Activated CD4-positive, alpha-beta T cell treated with anti-CD3 and anti-CD28 coated beads, Interleukin-2, Interleukin-6, amounts not matched to agents 100 ng/mL and 50 ng/mL, durations not matched to agents 16 hours and 8 hours (primary cell): ENCODE data around the gene OTX2.

Source experiments
- DNase-seq: peaks from one replicate; pipeline ENCODE4 v3.0.0-alpha.2; 2020

The OTX2 gene

DNA sequence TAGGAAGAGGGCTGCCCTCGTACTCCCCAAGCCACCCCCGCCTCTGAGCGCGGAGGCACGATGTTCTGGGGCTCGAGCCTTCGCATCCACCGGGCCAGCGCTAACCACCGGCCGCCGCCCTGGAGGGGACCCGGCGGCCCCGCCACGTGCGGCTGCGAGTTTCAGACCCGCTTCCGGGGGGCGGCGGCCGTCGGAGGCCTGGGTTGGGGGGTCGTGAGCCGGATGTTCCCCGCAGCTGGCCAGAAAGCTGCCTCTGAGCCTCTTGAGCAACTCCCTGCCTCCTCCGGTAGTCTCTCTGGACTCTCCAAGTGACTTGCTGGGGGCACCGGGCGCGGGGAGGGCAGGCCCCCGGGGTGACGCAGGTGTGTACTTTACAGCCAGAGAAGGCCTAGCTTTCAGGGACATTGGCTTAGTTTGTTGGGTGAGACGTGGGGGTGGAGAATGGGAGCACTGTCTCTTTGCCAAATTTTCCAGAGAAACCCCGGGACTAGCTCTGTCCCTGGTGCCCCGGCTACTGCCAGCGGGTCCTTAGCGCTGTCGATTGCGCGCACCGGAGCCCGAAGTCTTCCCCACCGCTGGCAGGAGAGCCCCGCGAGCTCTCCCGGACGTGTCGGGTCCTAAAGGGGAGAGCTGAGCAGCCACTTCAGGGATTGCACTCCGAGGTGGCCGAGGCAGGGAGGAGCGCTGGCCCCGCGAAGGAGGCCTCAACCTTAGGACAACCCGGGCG, 15.6 kb downstream of the OTX2 start:
- no peak for DNase-seq

DNA sequence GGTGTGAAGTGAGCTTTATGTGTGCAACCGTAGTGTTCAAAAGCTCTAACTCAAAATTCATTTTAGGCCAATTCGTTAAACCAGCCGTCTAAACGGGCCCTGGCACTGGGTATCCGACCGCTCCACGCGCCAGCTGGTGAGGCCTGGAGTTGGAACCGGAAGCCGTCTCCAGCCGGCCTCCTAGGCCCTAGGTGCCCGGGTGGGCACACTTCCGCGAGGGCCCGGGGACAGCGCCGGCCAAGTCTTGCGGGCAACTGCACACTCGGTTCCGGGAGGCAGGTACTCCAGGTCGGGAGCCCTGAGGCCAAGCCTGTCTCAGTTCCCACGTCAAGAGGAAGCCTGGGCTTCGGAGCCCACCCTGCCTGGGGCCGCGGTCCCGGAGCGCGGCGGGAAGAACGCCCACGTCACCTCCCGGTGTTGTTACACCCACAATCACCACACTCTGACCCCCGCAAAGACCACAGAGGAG, 16.2 kb downstream of the OTX2 start:
- no peak for DNase-seq

DNA sequence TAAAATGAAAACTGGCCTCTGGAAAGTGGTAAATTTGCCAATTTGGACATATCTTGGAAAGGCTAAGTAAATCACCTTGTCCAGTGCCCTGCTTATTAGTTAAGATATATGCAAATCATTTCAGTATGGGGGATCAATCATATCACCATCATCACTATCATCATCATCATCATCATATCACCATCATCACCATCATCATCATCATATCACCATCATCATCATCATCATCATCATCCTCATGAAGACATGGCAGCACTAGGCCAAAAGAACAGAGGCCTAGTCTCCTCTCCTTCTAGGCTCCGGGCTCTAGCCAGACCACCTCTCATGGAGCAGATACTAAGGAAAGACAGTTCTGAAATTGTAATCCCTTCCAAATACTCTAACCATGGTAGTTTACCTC, 20.3 kb downstream of the OTX2 start:
- DNase-seq = no peak

DNA sequence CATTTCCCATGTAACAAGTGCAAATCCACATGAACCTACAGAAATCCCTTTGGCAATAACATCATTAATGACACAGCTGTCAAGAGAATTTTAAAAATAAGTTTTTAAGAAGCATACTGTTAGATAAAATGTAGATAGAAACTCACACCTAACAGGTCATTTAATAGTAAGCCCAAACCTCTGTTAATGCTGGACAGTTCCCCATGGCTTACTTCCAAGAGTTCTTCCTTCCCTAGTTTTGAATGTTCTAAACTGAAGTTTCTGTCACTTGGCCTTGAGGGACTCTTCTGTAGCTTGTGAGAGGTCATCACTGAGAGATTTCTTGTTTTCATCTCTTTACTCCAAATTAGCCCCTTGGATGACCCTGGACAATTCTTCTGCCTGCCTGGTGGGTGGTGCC, 22.7 kb downstream of the OTX2 start:
- no peak for DNase-seq

DNA sequence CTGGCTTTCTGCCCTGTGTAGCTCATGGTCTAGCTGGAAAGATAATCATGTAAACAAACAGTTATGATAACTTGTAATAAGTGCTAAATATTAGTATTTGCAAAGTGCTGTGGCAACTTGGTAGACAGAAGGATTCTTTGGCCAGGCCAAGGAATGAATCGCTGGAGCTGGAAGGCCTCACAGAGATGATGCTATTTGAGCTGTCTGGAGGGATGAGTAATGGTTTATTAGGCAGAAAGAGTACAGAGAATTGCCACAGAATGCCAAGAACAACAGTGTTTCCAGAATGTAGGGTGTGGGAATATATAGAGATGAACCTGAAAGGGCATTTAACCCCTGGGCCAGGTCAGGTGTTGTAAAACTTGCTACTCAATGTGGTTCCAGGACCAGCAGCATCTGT, 27.6 kb downstream of the OTX2 start:
- no peak for DNase-seq

DNA sequence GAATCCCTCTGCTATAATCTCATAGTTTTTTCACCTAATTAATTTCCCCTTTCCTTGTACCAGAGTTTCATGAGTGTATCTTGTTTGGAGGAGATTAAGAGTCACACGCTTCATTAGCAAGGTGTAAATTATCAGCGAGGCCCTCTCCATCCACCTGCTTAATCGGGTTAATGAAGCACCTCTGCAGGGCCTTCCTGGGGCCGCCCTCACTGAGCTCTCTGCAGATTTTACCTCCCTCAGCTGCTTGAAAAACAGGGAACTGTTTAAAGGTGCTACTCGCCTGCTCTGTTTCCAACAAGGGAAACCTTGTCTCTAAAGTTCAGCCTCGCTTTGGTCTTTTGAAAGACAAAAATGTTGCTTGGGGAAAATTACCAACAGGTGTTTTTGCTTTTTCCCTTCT, 35.8 kb downstream of the OTX2 start:
- no peak for DNase-seq

DNA sequence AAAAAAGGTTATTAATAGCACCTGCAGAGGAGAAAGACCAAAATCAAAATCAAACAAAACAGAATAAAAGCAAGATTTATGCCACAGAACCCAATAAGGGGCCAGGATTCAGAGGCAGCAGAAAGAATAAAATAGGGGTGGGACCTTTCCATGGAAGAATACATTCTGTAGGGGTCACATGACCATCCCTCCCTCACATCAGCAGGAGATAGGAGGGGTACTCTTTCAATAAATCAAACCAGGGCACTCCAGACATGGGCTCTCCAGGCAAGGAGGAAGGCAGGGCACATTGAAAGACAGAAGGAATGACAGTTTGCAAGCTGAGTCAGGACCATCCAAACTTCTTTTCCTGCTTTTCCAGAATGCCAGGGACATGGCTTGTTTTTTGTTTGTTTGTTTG, 39.8 kb downstream of the OTX2 start:
- no peak for DNase-seq

DNA sequence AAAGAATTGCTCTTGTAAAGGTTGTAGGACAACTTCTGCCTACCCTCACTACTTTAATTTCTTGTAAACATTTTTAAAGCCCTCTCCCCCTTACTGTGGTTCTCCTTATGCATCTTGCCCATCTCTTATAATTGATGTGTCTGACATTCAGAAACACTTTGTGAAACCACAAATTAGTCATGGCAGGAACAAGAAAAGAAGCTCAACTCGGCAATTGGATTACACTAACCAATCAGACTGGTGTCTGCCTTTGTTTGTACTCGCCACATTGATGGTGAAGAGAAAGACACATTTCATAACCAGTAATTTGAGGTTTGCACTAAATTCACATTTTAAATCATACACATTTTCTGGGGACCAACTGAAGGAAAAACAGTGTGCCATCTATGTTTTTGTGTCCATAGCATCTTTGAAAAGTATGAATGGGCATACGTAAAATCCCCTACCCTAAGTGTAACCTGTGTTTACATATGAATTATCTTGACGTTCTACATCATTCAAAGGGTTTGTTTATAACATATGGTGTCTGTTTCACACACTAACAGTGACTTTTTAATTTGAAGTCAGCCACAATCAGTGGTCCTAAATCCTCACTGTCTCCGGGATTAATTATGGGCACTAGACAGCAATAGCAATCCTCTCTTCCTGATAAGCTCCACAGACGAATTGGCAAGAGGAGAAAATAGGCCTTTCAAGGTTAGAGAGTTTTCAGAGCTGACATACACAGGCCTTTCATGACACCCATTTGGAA, 49.9 kb downstream of the OTX2 start:
- DNase-seq = peak; percentile 15

DNA sequence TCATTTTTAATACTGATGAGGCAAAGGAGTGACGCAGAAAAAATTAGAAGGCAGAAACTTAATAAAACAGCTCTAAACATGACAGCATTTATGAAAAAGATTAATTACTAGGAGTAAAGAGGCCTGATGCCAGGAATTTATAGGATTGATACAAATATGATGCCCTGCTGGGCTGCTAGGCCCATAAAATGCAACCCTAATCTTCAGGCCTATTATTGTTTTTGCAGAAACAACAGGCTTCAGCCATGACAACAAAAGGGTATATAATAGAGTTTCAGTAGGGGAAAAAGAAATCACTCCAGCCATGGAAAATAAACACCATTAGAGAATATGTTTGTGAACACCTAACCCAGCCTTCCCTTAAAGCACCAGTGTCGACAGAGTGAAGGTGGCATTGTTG, 50.6 kb downstream of the OTX2 start:
- no peak for DNase-seq

DNA sequence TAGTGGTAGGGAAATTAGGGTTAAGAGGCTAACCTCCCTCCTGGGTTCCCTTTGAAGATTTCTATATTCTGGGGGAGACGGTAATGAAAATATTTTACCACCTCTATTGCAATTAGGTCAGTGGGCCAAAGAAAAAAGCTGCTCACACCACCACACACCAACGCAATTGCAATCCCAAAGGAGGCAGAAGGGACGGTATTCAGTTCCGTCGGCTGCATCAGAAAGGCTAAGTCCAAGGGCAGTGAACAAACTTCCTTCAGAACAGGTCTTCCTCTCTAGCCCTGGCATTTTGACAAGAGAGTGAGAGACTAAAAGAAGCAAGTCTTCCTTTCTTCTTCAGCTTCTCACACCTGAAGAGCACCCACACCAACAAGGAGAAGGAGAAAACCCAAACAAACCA, 51.2 kb downstream of the OTX2 start:
- no peak for DNase-seq

DNA sequence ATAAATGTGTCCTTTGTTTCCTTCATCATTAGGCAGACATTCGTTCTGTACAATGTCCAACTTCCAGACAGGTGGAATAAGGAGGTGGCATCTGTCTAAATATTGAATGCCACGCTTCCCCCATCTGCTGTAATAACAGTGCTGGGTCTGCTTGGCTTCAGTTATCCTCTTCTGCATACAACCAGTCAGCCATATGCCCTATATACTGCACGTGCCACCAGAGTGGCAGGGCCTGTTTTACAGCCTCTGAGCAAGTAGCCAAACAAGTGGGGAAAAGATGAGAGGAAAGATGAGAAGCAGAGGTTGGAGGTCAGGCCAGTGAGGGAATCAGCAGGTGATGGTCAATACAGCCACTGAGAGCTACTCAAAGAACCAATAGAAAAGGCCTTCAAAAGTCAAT, 55.4 kb downstream of the OTX2 start:
- DNase-seq = no peak

DNA sequence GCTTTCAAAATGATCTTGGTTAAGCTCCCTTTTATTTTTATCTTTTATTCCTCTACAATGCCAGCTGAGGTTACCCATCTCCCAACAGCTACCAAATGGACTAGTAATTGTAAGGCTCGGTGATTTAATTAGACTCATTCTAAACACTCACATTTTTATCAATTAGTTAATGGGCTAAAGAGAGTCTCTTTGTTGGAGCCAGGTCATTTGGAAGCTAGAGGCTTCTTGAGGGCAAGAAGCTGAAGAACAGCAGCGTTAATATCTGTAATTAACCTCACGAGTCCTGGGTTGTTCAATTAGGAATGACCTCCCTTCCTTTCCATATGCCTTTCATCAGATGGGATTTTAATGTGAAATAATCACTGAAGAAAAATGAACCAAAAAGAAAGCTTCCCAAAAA, 56.9 kb downstream of the OTX2 start:
- DNase-seq = no peak

DNA sequence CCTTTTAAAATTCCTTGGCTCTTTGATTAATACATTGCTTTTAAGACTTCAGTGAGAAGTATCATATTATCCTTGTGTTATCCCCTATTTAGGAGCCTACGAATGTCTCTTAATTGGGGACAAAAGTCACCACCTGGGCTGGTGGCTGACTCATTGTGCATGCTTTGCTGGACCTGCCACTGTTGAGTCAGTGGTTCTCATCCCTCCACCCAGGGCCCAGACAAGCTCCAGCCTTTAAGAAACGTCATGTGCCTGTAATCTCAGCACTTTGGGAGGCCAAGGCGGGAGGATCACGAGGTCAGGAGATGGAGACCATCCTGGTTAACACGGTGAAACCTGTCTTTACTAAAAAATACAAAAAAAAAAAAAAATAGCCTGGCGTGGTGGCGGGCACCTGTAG, 57.9 kb downstream of the OTX2 start:
- no peak for DNase-seq

DNA sequence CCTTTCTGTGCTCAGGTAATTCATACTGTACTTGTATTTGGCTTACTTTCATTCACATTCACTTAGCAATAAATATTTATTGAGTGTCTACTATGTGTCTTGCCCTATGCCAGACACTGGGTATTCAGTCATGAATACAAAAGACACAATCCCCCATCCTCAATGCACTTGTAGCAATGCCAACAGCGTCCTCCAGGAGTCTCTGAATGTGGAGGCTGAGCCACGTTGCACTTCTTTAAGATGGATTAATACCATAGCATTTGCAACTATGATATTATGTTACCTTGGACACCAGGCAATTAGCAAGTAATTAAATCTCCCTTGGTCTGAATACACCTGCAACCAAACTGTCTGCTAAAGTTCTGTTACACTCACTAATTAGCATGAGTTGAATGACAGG, 58.8 kb downstream of the OTX2 start:
- no peak for DNase-seq
